ENCODE data around the gene CFAP65.

Gene CFAP65

DNA sequence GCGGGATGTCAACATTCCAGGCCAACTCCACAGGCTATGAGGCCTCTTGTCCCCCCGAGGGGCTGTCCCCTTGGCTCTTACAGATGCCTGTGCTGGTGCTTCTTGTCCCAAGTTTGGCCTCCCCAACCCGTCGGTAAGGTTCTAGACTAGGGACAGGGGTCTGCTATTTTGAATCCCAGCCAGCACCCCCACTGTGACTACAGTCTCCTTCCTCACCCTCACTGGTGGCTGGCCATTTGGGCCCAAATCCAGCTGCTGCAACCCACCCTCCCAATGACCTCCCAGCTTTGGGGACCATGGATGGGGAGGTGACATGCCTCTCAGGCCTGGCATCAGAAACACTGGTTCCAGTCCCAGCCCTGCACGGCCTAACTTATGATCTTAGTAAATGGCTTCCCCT, 18.7 kb downstream of the CFAP65 start:
- Histone ChIP-seq H2AFZ (ENCODE audit: low read depth, low read length) (no peak overlapping the region), H3K27me3 (ENCODE audit: insufficient read depth, low read length) (peaks cover 51% of the 10 kb centered on the region), H3K9me3 (ENCODE audit: low read length) (no peaks in the 10 kb centered on the region), H3K36me3 (ENCODE audit: insufficient read depth, low read length) (no peaks in the 10 kb centered on the region), H3K4me3 (ENCODE audit: low read length) (no peak overlapping the region), H3K4me1 (ENCODE audit: insufficient read depth, low read length) (peaks cover 8% of the 10 kb centered on the region)

DNA sequence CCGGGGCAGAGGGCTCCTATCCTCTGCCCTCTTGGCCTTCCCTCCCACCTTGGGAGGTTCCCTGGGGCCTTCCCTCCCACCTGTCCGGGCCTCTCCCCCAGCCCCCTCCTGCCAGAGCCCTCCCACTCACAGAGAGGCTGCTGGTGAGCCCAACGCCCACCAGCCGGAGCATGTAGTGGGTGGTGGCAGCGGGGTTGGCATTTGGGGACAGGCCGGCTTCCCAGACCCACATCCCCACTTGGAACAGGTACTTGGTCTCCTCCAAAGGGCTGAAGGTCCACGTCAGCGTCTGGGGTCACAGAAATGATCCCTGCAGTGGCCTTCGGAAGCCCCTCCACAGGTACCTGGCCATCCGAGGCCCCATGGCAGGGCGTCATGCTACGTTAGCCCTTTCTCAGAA, 19.3 kb downstream of the CFAP65 start:
- Histone ChIP-seq H3K9me3 (ENCODE audit: low read length) (no peaks in the 10 kb centered on the region), H3K4me3 (ENCODE audit: low read length) (no peak overlapping the region), H3K27me3 (ENCODE audit: insufficient read depth, low read length) (peaks cover 54% of the 10 kb centered on the region), H2AFZ (ENCODE audit: low read depth, low read length) (no peak overlapping the region), H3K36me3 (ENCODE audit: insufficient read depth, low read length) (no peaks in the 10 kb centered on the region), H3K4me1 (ENCODE audit: insufficient read depth, low read length) (peaks cover 8% of the 10 kb centered on the region)

DNA sequence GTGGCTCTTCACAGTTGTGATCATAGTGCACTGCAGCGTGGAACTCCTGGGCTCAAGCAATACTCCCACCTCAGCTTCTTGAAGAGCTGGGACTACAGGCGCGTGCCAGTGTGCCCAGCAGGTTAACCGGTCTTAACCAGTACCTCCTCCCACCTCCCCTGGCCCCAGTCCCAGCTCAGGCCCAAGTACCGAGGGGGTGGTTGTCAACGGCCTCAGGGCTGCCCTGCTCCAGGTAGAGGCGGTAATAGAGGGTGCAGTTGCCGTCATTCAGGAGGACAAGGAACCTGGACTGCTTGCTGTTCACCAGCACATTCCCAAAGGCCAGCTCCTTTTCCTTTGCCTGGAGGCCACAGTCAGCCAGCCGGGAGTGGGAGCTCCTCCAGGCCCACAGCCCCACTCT, 19.7 kb downstream of the CFAP65 start:
- Histone ChIP-seq H2AFZ (ENCODE audit: low read depth, low read length) (no peak overlapping the region), H3K9me3 (ENCODE audit: low read length) (no peaks in the 10 kb centered on the region), H3K27me3 (ENCODE audit: insufficient read depth, low read length) (peaks cover 58% of the 10 kb centered on the region), H3K4me3 (ENCODE audit: low read length) (no peak overlapping the region), H3K4me1 (ENCODE audit: insufficient read depth, low read length) (peaks cover 8% of the 10 kb centered on the region), H3K36me3 (ENCODE audit: insufficient read depth, low read length) (no peaks in the 10 kb centered on the region)

DNA sequence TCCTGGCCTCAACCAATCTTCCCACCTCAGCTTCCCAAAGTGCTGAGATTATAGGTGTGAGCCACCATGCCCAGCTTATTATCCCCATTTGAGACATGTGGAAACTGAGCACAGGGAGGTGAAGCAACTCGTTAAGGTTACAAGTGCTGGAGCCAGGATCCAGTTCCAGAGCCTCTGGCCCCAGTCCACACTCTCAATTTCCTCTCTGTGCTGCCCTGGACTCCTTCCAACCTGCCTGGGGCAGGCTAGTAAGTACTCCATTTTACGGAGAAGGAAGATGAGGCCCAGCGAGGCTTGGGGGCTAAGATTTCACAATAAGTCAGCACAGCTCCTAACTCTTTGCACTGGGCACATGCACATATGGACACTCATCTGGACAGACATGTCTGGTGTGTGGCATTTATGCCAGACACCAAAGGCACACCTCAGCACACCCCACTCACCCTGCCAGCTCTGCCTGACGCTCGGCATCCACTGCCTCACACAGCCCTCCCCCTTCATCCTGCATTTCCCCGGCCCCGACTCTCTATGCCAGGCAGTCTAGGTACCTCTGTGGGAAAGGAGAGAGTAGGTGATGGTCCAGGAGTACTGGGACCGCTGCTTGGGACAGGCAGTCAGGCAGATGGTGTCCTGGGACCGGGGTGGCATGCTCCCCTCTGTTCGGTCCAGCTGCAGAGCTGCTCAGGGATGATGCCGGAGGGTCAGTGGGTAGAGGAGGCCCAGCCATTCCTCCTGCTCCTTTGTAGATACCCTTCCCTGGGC, 20.5 kb downstream of the CFAP65 start:
- Histone ChIP-seq H3K9me3 (ENCODE audit: low read length) (no peaks in the 10 kb centered on the region), H2AFZ (ENCODE audit: low read depth, low read length) (no peak overlapping the region), H3K4me1 (ENCODE audit: insufficient read depth, low read length) (peaks cover 8% of the 10 kb centered on the region), H3K36me3 (ENCODE audit: insufficient read depth, low read length) (no peaks in the 10 kb centered on the region), H3K27me3 (ENCODE audit: insufficient read depth, low read length) (peaks cover 60% of the 10 kb centered on the region), H3K4me3 (ENCODE audit: low read length) (no peak overlapping the region)

DNA sequence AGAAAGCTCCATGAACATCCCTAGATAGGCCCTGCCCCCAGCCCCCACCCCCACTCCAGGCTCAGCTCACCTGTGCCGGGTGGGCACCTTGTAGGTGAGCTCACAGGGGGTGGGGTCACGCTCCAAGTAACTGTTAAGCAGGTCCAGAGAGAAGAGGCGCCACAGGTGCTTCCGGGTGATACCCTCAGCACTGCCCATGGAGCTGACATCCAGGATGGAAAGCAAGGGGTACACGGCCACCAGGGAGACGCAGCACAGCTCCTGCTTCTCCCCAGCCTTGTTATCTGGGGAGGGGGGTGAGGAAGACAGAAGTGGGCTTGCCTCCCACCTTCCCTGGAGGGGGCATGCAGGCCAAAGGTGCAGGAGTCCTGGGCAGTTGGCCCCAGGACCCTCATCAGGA, 21.9 kb downstream of the CFAP65 start:
- Histone ChIP-seq H3K27me3 (ENCODE audit: insufficient read depth, low read length) (peaks cover 70% of the 10 kb centered on the region), H3K9me3 (ENCODE audit: low read length) (no peaks in the 10 kb centered on the region), H3K4me3 (ENCODE audit: low read length) (no peak overlapping the region), H3K36me3 (ENCODE audit: insufficient read depth, low read length) (no peaks in the 10 kb centered on the region), H3K4me1 (ENCODE audit: insufficient read depth, low read length) (peaks cover 6% of the 10 kb centered on the region), H2AFZ (ENCODE audit: low read depth, low read length) (no peak overlapping the region)

DNA sequence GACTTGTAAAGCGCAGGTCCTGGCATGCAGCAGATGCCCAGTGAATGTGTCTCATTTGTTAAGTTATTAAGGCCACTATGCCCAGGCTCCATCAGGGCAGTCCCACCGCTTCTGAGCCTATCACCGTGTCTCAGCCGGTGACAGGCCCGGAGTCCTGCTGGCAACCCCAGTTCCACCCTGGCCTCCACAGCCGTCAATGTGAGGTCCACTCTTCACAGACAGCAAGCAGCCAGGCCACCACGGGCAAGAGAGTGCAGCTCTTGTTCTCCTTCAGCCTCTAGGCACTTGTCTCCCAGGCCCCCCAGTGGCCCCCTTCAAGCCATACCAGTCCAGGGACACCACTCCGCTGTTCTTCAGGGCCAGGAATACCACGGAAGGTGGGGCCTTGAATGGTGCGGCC, 22.6 kb downstream of the CFAP65 start:
- Histone ChIP-seq H3K36me3 (ENCODE audit: insufficient read depth, low read length) (no peaks in the 10 kb centered on the region), H3K27me3 (ENCODE audit: insufficient read depth, low read length) (peaks cover 71% of the 10 kb centered on the region), H3K9me3 (ENCODE audit: low read length) (no peaks in the 10 kb centered on the region), H2AFZ (ENCODE audit: low read depth, low read length) (no peak overlapping the region), H3K4me3 (ENCODE audit: low read length) (no peak overlapping the region), H3K4me1 (ENCODE audit: insufficient read depth, low read length) (peaks cover under 1% of the 10 kb centered on the region)

DNA sequence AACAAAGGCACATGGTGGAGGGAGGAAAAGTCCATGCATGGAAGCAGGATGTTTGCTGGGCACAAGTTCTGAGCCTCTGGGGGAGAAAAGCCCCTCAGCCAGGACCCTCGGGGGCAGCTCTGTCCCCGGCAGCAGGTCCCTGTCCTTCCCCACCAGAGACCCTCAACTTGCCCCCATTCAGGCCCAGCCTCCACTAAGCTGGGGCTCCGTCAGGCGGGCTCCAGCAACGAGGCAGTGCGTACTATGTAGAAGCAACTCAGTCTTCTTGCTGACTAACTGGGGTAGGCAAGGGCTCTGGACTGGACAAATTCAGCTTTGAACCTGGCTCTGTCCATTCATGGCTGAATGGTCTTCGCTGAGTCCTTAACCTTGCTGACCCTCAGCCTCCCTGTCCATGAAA, 23.0 kb downstream of the CFAP65 start:
- H3K27me3 ChIP-seq (ENCODE audit: insufficient read depth, low read length) = peaks cover 67% of the 10 kb centered on the region
- H3K4me3 ChIP-seq (ENCODE audit: low read length) = no peak overlapping the region
- H3K36me3 ChIP-seq (ENCODE audit: insufficient read depth, low read length) = no peaks in the 10 kb centered on the region
- H2AFZ ChIP-seq (ENCODE audit: low read depth, low read length) = no peak overlapping the region
- no peaks in the 10 kb centered on the region for H3K4me1 ChIP-seq (ENCODE audit: insufficient read depth, low read length)
- H3K9me3 ChIP-seq (ENCODE audit: low read length) = no peaks in the 10 kb centered on the region

DNA sequence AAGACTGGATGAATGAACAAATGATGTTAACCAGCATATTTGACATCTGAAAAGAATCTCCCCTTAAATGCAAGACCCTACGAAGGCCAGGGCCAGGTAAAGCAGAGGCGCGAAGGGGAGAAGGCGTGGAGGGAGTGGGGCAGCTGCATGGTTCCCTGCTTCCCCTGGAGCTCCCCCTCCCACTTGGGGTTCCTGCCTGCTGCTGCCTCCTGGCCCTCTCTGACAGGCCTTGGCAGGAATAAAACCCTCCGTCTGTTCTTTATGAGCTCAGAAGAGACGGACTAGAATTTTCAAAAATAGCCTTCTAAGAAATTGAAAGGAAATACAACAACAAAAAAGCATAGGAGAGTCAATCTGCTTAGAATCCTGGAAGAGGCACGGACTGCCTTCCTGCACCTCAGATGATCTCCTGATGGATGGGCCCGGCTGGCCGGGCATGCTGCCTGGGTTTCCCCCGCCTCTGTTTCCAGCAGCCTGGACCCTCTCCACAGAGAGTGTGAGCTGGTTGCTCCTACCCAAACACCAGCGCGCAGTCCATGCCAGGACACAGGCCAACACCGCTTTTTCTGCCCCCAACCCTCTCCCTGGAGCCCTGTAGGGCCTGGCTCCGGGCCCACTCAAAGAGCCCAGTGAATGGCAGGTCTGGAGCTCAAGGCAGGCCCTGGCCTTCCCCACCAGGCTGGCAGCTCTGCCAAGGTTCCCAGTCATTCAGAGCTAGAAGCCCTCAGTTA, 23.9 kb downstream of the CFAP65 start:
- Histone ChIP-seq H3K9me3 (ENCODE audit: low read length) (no peaks in the 10 kb centered on the region), H3K4me1 (ENCODE audit: insufficient read depth, low read length) (no peaks in the 10 kb centered on the region), H2AFZ (ENCODE audit: low read depth, low read length) (no peak overlapping the region), H3K27me3 (ENCODE audit: insufficient read depth, low read length) (peaks cover 63% of the 10 kb centered on the region), H3K36me3 (ENCODE audit: insufficient read depth, low read length) (no peaks in the 10 kb centered on the region), H3K4me3 (ENCODE audit: low read length) (no peak overlapping the region)

DNA sequence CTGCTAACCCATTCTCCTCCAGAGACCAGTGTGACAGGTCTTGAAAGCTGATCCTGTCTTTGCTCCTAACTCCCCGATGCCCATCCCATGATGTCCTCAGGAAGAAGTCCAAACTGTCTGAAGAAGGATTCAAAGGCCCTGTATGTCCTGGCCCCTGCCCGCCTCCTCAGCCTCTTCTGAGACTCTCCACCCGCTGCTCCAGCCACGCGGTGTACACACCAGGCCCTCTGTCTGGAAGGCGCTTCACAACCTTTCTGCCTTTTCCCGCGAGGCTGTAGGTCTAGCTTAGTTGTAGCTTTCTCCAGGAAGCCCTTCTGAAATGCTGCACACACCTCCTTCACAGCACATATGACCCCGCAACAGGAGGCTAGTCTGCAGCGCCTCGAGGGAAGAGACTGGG, 24.6 kb downstream of the CFAP65 start:
- H3K9me3 ChIP-seq (ENCODE audit: low read length) = no peaks in the 10 kb centered on the region
- H3K4me3 ChIP-seq (ENCODE audit: low read length) = no peak overlapping the region
- H3K36me3 ChIP-seq (ENCODE audit: insufficient read depth, low read length) = no peaks in the 10 kb centered on the region
- H3K4me1 ChIP-seq (ENCODE audit: insufficient read depth, low read length) = no peaks in the 10 kb centered on the region
- peaks cover 59% of the 10 kb centered on the region for H3K27me3 ChIP-seq (ENCODE audit: insufficient read depth, low read length)
- H2AFZ ChIP-seq (ENCODE audit: low read depth, low read length) = no peak overlapping the region

DNA sequence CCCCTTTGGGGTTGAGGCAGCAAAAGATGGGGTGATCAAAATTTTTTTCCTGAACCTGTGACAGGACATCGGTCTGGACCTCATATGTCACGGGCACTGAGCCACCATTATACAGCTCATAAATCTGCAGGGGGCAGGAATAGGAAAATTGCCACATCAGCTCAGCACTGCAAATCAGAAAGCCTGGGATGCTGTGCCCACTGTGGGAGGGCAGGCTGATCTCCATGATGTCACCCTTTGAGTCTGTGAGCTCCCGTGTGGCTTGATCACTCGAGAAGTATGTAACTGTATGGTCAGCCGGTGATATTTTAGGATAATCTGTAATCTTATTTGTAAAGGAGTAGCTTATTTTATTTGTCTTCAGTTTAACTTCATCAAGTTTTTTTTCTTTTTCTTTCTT, 30.4 kb downstream of the CFAP65 start:
- H3K9me3 ChIP-seq (ENCODE audit: low read length) = no peaks in the 10 kb centered on the region
- H3K4me3 ChIP-seq (ENCODE audit: low read length) = no peak overlapping the region
- H3K27me3 ChIP-seq (ENCODE audit: insufficient read depth, low read length) = peaks cover 24% of the 10 kb centered on the region
- H3K36me3 ChIP-seq (ENCODE audit: insufficient read depth, low read length) = no peaks in the 10 kb centered on the region
- H3K4me1 ChIP-seq (ENCODE audit: insufficient read depth, low read length) = no peaks in the 10 kb centered on the region
- H2AFZ ChIP-seq (ENCODE audit: low read depth, low read length) = no peak overlapping the region

DNA sequence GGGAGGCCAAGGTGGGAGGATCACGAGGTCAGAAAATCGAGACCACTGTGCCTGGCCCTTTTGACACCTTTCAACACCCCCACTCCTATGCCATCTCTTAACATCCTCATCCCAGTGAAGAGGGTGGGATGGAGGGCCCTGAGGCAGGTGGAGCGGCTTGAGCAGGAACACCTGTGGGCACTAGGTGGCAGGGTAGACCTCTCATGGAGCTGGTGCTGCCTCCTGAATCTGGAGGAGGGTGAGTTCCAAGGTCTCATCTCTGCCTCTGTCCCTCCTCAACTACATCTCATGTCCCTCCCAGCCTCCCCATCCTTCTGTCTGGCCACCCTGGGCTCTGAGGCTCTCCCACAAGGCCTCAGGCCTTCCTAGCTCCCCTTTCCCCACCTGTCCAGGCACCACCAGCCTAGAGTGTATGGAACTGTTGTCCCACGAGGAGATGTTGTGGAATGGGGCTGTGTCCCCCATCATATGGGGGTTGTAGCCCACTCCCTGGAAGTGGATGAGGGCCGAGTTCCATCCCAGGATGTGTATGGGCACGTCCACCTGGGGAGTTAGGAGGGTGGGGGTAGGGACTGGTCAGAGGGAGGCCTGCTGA, 31.1 kb downstream of the CFAP65 start:
- no peaks in the 10 kb centered on the region for H3K9me3 ChIP-seq (ENCODE audit: low read length)
- H3K4me1 ChIP-seq (ENCODE audit: insufficient read depth, low read length) = no peaks in the 10 kb centered on the region
- H3K4me3 ChIP-seq (ENCODE audit: low read length) = no peak overlapping the region
- no peaks in the 10 kb centered on the region for H3K36me3 ChIP-seq (ENCODE audit: insufficient read depth, low read length)
- H3K27me3 ChIP-seq (ENCODE audit: insufficient read depth, low read length) = peaks cover 28% of the 10 kb centered on the region
- H2AFZ ChIP-seq (ENCODE audit: low read depth, low read length) = no peak overlapping the region

DNA sequence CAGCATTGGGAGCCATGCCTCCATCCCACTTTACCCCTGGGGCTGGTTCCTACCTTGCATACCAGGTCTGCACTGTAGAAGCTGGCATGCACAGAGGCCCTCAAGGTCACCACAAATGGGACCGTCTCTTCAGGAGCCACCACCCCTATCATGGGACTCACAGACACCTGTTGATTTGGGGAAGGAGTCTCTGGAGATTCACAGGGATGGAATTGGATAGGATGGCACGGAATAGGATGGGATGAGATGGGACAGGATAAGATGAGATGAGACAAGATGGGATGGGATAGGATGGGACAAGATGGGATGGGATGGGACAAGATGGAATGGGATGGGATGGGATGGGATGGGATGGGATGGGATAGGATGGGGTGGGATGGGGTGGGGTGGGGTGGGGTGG, 32.0 kb downstream of the CFAP65 start:
- Histone ChIP-seq H3K27me3 (ENCODE audit: insufficient read depth, low read length) (peaks cover 27% of the 10 kb centered on the region), H3K36me3 (ENCODE audit: insufficient read depth, low read length) (no peaks in the 10 kb centered on the region), H2AFZ (ENCODE audit: low read depth, low read length) (no peak overlapping the region), H3K9me3 (ENCODE audit: low read length) (no peaks in the 10 kb centered on the region), H3K4me3 (ENCODE audit: low read length) (no peak overlapping the region), H3K4me1 (ENCODE audit: insufficient read depth, low read length) (no peaks in the 10 kb centered on the region)

DNA sequence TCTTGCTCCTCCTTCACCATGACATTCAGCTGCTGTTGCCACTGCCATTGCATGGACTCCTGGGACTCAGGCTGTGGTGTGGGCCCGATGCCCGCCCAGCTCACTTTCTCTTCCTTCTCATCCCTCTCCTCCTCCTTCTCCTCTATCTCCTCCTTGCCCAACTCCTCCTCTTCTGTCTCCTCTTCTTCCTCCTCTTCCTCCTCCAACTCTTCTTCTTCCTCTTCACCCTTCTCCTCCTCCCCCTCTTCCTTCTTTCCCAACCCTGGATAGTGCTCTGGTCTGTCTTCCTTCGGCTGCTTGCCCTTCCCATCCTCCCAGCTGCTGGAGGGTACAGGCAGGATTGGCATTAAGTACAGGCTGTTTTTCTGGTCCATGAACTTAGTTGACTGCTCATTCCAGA, 37.3 kb downstream of the CFAP65 start:
- no peaks in the 10 kb centered on the region for H3K36me3 ChIP-seq (ENCODE audit: insufficient read depth, low read length)

More for the DNA sequence above, 37.3 kb downstream of the CFAP65 start:
- no peak overlapping the region for H2AFZ ChIP-seq (ENCODE audit: low read depth, low read length)
- H3K9me3 ChIP-seq (ENCODE audit: low read length) = no peaks in the 10 kb centered on the region
- H3K27me3 ChIP-seq (ENCODE audit: insufficient read depth, low read length) = peaks cover 74% of the 10 kb centered on the region
- no peak overlapping the region for H3K4me3 ChIP-seq (ENCODE audit: low read length)
- H3K4me1 ChIP-seq (ENCODE audit: insufficient read depth, low read length) = peaks cover 12% of the 10 kb centered on the region
